Measurements from ENCODE around the gene CSH1.
"Not testable (repeated sequence)": the region's sequence is repeated elsewhere in the genome, so short reads cannot be mapped to it uniquely, and the experiment has no call there.

The CSH1 gene

DNA sequence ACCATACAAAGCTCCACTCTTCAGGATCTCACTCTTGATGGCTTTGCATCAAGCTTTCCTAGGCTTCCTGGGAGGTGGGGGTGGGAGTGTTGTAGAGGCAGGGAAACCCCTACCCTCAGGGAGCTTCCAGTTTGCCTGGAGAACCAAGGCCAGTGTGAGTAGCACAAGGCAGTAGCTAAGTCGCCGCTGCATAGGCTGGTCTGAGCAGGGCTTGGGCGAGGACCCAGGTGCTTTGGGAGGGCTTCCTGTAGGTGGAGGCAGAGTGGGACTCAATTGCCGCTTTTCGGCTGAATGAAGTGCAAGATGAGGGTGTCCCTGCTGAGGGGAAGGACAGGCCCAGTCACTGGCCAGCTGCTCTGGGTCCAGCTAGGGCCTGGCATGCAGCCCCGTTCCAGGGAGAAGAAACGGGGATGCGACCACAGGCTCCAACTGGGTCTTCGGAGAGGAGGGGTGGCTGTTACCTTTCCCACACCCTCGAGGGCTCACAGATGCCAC lies 31.8 kb upstream of the CSH1 start:
- DNase-seq: no peak

DNA sequence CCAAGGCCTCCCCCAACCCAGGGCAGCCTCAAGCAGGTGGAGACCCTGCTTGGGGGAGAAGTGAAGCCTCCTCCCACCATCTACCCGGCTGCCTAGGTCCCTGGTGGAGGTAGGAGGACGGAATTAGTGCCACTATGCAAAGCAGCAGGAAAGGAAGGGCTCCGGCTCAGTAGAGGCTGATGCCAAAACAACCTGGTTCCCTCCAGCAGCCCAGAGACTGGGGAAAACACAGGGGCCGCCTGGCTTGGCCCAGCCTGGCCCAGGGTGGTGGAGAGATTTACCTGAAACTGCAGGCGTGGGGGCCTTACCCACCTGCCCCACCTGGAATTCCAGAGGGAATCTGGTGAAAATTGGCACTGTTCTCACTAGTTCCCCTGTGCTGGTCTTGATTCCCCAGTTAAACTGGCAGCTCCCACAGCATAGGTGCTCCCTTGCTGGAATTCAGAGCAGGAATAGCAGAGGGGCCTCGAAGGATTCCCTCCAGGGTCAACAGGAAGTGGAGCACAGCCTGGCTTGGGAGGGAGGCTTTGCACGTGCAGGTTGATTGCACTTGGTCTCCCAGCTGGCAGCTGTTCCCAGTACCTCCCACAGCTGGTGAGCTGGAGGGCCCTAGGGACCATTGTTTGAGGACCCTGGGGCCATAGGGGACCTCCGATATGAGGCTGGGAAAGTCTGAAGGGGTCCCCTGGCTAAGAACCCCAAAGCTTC lies 31.2 kb upstream of the CSH1 start:
- DNase-seq: no peak

DNA sequence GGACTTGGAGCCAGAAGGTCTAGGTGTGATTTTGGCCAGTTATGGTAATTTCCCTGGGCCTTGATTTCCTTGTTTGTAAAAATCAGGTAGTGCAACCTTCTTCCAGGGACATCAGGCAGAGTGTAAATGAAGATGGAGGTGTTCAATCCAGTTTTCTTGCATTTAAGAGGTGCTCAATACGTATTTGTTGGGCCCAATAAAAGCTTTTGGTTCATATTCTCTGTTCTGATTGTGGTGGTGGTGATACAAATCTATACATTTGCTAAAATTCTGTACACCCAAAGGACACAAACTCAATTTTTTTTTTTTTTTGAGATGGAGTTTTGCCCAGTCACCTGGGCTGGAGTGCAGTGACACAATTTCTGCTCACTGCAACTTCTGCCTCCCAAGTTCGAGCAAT lies 29.8 kb upstream of the CSH1 start:
- no peak for DNase-seq

DNA sequence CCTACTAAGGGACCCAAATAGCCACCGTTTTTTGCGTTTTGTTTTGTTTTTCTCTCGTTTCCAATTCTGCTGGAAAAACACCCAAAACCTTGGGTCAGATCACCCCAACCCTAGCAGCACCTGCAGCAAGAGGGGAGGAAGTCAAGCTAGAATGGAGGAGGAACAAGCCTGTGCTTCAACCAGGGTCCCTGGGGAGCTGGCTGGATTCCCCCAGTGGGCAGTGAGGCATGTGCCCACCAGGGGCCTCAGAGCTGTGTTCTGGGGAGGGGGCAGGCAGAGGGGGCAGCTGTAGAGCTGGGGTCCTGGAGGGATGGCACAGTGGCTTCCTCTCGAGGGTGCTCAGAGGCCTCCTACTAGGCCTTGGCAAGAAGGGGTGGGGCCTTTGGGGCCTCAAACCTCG lies 29.2 kb upstream of the CSH1 start:
- DNase-seq: no peak

DNA sequence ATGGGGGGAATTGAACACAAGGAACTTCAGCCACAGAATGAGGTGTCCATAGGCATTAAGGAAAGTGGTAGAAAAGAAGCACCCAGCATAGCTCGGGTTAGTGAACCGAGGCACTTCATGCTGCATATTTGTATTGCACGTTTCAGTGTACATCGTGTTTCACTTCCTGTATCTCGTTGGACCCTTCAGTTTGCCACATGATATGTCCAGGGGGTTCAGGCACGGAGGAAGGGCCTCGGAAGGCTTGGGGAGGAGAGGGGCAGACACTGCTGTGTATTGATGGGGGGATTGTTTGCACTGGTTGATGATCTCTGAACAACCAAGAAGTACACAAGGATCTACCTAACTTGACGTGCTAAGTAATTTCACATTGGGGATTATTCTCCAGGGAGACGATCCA lies 26.0 kb upstream of the CSH1 start:
- not testable (repeated sequence) for DNase-seq

DNA sequence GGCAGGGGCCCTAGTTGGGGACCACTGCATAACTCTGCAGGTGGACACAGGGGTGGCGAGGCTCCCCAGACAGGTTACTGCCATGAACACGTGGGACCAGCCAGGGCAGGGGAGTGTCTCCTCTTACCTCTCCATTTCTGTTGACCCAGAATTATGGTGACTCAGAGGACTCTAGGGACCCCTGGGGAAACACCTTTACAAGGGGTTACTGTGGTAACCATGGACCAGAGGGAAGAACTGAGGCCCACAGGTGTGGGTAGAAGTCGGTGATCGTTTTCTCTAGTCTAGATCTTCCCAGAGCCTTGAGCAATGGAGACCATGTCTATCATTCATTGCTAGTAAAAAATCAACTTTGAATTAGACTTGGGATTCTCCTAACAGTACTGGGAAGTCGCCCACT lies 24.4 kb upstream of the CSH1 start:
- DNase-seq: not testable (repeated sequence)

DNA sequence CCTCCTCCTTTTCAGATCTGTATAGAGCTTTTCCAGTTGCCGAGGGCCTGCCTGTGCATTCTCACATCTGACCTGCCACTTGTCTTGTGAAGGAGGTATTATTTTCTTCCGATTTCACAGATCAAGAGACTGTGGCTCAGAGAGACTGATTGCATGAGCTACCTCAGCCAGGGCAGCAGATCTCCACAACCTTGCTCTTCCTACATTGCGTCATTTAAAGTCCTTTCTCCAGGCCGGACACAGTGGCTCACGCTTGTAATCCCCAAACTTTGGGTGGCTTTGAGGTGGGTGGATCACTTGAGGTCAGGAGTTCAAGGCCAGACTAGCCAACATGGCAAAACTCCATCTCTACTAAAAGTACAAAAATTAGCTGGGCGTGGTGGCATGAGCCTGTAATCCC lies 23.7 kb upstream of the CSH1 start:
- not testable (repeated sequence) for DNase-seq

DNA sequence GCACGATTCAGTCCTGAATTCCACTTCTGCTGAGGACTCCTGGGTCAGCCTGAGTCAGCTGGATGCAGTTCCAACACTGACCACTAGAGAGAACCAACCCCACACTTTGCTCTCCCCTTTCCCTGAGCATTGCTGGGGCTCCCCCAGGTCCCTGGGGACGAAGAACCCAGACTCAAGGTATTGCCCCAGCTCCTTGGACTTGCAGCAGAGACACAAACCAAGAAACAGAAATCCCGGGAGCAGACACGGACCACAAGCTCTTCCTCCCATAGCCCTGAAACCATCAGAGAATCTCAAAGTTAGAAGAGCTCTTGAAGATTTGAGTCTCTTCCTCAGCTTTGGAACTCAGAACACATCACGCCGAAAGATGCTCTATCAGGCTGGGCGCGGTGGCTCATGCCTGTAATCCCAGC lies 22.9 kb upstream of the CSH1 start:
- peak; percentile 80 for DNase-seq

DNA sequence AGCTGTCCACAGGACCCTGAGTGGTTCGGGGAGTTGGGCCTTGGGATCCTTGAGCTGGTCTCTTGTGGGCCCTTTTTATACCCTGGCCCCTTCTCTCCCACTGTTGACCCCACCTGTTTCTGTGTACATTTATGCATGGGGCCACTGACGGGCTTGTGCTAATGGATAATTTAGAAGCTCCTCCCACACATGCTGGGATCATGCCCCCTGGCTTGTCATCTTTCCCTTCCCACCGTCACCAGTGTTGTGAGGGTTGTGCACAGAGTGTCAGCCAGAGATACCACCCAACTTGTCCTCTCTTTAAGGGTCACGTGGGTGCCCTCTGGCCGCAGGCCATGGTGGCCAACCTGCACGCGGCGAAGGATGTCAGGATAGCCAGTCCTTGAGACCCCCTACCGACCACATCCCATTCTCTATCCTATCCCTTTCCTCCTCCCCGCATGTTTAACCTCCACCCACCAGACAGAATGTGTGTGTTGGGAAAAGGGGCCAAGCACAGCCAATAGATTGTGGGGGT lies 22.5 kb upstream of the CSH1 start, which contains the start of gene GH1:
Gene GH1 (minus strand): TSS at position 51 of the 517 bp plus-strand sequence. CDS start 63 bp downstream, outside the sequence.
- DNase-seq: not testable (repeated sequence)

DNA sequence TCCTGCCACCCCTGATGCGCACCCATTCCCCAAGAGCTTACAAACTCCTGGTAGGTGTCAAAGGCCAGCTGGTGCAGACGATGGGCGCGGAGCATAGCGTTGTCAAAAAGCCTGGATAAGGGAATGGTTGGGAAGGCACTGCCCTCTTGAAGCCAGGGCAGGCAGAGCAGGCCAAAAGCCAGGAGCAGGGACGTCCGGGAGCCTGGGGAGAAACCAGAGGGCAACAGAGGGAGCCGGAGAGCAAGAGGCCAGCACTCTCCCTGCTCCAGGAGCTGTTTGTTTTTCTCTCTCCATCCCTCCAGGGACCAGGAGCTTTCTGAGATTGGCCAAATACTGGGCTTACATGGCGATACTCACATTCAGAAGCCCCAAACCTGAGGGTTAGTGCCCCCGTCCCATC lies 21.9 kb upstream of the CSH1 start:
- no peak for DNase-seq

DNA sequence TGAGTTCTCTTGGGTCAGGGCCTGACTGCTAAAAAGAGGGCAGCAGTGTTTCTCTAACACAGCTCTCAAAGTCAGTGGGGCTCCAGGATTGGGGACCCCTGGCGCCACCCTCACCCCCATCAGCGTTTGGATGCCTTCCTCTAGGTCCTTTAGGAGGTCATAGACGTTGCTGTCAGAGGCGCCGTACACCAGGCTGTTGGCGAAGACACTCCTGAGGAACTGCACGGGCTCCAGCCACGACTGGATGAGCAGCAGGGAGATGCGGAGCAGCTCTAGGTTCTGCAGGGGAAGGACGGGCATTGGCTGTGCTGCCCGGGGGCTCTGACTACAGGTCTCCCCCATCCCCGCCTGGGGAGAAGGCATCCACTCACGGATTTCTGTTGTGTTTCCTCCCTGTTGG lies 21.3 kb upstream of the CSH1 start:
- no peak for DNase-seq

DNA sequence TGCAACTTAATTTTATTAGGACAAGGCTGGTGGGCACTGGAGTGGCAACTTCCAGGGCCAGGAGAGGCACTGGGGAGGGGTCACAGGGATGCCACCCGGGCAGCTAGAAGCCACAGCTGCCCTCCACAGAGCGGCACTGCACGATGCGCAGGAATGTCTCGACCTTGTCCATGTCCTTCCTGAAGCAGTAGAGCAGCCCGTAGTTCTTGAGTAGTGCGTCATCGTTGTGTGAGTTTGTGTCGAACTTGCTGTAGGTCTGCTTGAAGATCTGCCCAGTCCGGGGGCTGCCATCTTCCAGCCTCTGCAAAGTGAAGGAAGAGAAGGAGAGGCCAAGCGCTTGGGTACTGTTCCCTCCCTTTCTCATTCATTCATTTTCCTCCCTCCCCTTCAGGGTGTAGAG lies 20.8 kb upstream of the CSH1 start:
- not testable (repeated sequence) for DNase-seq

DNA sequence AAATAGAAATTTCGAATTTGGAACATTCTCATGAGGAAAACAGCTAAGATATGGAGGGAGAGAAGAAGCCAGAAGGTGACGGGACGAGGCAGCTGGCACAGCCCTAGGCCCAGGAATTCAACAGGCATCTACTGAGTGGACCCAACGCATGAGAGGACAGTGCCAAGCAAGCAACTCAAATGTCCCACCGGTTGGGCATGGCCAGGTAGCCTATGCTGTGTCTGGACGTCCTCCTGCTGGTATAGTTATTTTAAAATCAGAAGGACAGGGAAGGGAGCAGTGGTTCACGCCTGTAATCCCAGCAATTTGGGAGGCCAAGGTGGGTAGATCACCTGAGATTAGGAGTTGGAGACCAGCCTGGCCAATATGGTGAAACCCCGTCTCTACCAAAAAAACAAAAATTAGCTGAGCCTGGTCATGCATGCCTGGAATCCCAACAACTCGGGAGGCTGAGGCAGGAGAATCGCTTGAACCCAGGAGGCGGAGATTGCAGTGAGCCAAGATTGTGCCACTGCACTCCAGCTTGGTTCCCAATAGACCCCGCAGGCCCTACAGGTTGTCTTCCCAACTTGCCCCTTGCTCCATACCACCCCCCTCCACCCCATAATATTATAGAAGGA lies 20.3 kb upstream of the CSH1 start:
- no peak for DNase-seq

DNA sequence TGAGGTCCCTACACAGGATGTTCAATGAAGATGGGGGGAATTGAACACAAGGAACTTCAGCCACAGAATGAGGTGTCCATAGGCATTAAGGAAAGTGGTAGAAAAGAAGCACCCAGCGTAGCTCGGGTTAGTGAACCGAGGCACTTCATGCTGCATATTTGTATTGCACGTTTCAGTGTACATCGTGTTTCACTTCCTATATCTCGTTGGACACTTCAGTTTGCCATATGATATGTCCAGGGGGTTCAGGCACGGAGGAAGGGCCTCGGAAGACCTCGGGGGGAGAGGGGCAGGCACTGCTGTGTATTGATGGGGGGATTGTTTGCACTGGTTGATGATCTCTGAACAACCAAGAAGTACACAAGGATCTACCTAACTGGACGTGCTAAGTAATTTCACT lies 19.4 kb upstream of the CSH1 start:
- not testable (repeated sequence) for DNase-seq

DNA sequence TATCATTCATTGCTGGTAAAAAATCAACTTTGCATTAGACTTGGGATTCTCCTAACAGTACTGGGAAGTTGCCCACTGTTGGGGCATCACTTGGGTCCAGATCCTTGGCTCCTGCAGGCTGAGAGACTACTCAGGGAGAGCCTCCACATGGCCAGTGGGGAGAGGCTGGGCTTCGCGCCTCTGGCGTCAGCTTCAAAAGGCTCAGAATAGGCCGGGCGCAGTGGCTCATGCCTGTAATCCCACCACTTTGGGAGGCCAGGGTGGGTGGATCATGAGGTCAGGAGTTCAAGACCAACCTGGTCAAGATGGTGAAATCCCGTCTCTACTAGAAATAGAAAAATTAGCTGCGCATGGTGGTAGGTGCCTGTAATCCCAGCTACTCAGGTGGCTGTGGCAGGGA lies 18.1 kb upstream of the CSH1 start:
- DNase-seq: no peak

DNA sequence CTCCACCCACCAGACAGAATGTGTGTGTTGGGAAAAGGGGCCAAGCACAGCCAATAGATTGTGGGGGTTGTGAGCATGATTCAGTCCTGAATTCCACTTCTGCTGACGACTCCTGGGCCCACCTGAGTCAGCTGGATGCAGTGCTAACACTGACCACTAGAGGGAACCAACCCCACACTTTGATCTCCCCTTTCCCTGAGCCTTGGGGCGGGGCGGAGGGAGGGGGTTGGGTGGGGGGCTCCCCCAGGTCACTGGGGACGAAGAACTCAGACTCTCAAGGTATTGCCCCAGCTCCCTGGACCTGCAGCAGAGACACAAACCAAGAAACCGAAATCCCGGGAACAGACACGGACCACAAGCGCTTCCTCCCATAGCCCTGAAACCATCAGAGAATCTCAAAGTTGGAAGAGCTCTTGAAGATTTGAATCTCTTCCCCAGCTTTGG lies 15.3 kb upstream of the CSH1 start:
- peak; percentile 77 for DNase-seq

DNA sequence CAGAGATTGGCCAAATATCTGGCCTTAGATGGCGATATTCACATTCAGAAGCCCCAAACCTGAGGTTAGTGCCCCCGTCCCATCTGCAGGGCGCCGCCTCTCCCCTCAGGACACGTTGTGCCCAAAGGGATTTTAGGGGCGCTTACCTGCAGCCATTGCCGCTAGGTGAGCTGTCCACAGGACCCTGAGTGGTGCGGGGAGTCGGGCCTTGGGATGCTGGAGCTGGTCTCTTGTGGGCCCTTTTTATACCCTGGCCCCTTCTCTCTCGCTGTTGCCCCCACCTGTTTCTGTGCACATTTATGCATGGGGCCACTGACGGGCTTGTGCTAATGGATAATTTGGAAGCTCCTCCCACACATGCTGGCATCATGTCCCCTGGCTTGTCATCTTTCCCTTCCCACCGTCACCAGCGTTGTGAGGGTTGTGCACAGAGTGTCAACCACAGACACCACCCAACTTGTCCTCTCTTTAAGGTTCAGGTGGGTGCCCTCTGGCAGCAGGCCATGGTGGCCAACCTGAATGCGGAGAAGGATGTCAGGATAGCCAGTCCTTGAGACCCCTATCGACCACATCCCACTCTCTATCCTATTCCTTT lies 14.8 kb upstream of the CSH1 start, which contains the start of gene CSHL1:
Gene CSHL1 (minus strand): TSS at position 218 of the 595 bp plus-strand sequence. CDS start 62 bp downstream, at position 156.
- DNase-seq: no peak

DNA sequence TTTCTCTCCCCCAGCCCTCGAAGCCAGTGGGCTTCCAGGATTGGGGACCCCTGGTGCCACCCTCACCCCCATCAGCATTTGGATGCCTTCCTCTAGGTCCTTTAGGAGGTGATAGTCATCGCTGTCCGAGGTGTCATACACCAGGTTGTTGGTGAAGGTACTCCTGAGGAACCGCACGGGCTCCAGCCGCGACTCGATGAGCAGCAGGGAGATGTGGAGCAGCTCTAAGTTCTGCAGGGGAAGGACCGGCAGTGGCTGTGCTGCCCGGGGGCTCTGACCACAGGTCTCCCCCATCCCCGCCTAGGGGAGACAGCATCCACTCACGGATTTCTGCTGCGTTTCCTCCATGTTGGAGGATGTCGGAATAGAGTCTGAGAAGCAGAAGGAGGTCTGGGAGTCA lies 13.7 kb upstream of the CSH1 start:
- no peak for DNase-seq

DNA sequence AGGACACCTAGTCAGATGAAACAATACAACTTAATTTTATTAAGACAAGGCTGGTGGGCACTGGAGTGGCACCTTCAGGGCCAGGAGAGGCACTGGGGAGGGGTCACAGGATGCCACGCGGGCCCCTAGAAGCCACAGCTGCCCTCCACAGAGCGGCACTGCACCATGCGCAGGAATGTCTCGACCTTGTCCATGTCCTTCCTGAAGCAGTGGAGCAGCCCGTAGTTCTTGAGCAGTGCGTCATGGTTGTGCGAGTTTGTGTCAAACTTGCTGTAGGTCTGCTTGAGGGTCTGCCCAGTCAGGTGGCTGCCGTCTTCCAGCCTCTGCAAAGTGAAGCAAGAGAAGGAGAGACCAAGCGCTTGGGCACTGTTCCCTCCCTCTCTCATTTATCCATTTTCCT lies 13.2 kb upstream of the CSH1 start:
- DNase-seq: not testable (repeated sequence)

DNA sequence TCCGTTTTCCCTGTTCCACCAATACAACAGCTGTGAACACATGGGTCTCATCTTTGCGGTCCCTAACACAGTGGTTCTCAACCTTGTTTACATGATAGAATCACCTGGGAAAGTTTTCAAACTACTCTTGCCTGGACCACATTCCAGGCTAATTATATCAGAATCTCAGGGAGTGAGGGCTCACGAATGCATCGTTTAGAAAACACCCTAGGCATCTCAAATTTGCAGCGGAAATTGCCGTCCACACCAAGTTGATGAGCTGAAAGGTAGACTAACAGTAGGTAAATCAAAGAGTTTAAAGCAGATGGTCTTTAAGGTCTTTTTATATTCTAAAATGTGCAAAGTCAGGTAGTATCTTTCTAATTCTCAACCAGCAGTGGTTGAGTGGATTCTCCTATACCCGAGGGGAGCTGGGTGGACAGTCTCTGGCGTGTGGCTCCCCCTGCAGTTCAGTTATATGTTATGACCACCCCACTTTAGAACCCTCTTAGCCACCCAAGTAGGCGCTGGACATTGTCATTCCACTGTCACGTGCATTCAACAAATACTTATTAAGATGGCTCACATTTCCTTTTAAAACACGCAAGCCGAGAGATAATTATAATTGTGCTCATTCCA lies 10.9 kb upstream of the CSH1 start:
- DNase-seq: peak; percentile 53

DNA sequence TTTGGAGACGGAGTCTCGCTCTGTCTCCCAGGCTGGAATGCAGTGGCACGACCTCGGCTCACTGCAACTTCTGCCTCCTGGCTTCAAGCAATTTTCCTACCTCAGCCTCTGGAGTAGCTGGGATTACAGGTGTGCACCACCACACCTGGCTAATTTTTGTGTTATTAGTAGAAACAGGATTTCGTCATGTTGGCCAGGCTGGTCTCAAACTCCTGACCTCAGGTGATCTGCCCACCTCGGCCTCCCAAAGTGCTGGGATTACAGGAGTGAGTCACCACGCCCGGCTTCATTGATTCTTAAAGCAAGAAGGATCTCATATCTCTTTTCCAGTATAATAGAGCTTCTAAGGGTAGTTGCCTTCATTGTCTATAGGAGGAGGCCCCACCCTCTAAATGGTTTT lies 8.4 kb upstream of the CSH1 start:
- not testable (repeated sequence) for DNase-seq

DNA sequence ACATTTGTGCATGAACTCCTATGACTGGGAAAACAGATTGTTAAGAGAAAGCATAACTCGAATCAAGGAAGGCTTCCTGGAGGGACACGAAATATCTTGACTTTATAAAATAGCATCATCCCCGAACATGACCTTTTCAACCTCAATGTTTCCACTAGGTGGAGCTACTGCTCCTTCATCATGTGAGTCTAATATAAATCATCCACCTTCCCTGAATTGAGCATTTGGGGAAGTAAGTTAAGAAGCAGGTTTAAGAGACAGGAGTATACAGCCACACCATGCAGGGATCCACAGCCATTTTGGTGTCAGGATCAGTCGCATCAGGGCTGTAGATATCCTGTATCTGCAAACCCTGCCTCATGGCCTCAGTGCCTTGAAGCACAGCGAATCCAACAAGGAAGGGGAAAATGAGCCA lies 7.4 kb upstream of the CSH1 start:
- not testable (repeated sequence) for DNase-seq

DNA sequence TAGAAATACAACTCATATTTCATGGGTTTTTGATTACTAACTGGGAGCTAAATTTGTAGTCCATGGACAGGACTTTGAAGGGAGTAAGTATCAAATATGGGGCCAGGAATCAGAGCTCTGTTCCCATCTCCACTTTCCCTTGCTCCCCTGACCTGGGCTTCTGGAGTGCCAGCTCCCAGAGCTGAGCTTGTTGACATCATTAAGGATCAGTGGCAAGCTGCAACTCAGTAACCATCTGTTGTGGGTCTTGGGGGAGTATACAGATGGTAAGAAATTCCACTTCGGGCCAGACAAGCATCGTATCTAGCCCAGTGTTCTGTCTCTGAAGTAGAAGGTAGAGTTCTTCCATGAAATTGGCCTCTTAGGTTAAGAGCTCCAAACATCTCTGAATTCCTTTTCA lies 5.6 kb upstream of the CSH1 start:
- not testable (repeated sequence) for DNase-seq
